GM10266 (cell line): ENCODE measurements around the gene RNPS1.

ENCODE experiments used
- DNase-seq: peaks from one replicate; pipeline ENCODE4 v3.0.0; 2012; ENCODE audit errors: extremely low spot score
- TF ChIP-seq, protein P1 (sequence below): IDR thresholded peaks from 2 replicates; pipeline ENCODE4 v1.5.1; 2012; ENCODE audit warnings: mild to moderate bottlenecking, low read depth; ENCODE audit not compliant: control insufficient read depth, insufficient read depth; ENCODE audit errors: missing control alignments

The RNPS1 gene

DNA sequence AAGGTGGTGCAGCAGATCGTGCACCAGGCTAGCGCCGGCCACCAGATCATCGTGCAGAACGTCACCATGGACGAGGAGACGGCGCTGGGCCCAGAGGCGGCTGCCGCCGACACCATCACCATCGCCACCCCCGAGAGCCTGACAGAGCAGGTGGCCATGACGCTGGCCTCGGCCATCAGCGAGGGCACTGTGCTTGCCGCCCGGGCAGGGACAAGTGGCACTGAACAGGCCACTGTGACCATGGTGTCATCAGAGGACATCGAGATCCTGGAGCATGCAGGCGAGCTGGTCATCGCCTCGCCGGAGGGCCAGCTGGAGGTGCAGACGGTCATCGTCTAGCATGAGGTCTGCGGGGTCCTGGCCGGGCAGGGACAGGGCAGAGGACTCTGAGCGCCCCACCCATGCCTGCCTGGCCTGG, 32.7 kb downstream of the RNPS1 start:
- TF ChIP-seq, protein P1, sequence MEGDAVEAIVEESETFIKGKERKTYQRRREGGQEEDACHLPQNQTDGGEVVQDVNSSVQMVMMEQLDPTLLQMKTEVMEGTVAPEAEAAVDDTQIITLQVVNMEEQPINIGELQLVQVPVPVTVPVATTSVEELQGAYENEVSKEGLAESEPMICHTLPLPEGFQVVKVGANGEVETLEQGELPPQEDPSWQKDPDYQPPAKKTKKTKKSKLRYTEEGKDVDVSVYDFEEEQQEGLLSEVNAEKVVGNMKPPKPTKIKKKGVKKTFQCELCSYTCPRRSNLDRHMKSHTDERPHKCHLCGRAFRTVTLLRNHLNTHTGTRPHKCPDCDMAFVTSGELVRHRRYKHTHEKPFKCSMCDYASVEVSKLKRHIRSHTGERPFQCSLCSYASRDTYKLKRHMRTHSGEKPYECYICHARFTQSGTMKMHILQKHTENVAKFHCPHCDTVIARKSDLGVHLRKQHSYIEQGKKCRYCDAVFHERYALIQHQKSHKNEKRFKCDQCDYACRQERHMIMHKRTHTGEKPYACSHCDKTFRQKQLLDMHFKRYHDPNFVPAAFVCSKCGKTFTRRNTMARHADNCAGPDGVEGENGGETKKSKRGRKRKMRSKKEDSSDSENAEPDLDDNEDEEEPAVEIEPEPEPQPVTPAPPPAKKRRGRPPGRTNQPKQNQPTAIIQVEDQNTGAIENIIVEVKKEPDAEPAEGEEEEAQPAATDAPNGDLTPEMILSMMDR = no peak
- DNase-seq = no peak

DNA sequence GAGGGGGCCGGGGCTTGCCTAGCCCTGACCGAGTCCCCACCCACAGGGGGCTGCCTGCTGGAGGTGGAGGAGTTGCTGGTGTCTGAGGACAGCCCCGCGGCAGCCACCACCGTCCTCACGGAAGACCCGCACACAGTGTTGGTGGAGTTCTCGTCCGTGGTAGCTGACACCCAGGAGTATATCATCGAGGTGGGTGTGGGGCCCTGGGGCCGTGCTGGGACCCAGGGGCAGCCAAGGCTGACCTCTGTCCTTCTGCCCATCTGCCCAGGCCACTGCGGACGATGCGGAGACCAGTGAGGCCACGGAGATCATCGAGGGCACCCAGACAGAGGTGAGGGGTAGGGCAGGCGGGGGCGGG, 33.1 kb downstream of the RNPS1 start:
- DNase-seq = no peak
- TF ChIP-seq, protein P1 = no peak

DNA sequence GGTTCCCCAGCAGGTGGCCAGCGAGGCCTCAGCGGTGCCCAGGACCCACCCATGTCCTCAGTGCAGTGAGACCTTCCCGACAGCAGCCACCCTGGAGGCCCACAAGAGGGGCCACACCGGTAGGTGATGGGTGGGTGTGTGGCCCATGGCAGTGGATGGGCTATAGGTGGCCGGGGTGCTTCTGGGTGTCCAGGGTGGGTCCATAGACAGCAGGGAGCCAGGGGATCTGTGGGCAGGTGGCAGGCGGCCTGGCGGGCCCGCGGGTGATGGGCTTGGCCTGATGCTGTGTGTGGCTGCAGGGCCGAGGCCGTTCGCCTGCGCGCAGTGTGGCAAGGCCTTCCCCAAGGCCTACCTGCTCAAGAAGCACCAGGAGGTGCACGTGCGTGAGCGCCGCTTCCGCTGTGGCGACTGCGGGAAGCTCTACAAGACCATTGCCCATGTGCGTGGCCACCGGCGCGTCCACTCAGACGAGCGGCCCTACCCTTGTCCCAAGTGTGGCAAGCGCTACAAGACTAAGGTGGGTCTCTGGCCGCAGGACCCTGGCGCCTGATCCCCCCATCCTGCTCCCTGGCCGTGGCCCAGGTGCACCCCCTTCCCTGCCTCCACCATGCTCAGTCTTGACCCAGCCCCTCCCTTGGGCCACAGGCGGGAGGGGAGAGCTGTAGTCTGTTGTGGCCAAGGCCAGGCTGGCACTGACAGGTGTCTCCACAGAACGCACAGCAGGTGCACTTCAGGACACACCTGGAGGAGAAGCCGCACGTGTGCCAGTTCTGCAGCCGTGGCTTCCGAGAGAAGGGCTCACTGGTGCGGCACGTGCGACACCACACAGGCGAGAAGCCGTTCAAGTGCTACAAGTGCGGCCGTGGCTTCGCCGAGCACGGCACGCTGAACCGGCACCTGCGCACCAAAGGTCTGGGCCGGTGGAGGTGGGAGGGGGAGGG, 33.8 kb downstream of the RNPS1 start:
- no peak for DNase-seq
- TF ChIP-seq, protein P1 = no peak

DNA sequence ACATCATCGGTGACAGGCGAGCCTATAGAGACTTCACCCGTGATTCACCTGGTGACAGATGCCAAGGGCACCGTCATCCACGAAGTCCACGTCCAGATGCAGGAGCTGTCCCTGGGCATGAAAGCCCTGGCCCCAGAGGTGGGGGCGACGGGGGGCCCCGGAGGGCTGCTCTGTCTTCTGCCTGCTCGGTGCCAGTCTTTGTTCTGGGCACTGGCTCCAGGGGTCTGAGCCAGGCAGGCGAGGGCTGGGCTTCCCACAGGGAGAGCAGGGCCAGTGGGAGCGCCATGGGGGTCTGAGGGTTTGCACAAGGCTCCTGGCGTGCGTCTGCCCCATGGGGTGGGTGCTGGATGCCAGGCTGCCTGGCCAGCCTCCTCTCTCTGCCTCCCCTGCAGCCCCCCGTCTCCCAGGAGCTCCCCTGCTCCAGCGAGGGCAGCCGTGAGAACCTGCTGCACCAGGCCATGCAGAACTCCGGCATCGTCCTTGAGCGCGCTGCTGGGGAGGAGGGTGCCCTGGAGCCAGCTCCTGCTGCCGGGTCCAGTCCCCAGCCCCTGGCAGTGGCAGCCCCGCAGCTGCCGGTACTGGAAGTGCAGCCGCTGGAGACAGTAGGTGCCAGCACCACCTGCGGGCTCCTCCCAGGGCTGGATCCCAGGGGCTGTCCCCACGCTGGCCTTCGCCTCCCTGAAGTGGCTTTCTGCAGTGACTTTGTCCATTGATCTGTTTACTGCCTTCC, 34.7 kb downstream of the RNPS1 start:
- TF ChIP-seq, protein P1 = no peak
- no peak for DNase-seq

DNA sequence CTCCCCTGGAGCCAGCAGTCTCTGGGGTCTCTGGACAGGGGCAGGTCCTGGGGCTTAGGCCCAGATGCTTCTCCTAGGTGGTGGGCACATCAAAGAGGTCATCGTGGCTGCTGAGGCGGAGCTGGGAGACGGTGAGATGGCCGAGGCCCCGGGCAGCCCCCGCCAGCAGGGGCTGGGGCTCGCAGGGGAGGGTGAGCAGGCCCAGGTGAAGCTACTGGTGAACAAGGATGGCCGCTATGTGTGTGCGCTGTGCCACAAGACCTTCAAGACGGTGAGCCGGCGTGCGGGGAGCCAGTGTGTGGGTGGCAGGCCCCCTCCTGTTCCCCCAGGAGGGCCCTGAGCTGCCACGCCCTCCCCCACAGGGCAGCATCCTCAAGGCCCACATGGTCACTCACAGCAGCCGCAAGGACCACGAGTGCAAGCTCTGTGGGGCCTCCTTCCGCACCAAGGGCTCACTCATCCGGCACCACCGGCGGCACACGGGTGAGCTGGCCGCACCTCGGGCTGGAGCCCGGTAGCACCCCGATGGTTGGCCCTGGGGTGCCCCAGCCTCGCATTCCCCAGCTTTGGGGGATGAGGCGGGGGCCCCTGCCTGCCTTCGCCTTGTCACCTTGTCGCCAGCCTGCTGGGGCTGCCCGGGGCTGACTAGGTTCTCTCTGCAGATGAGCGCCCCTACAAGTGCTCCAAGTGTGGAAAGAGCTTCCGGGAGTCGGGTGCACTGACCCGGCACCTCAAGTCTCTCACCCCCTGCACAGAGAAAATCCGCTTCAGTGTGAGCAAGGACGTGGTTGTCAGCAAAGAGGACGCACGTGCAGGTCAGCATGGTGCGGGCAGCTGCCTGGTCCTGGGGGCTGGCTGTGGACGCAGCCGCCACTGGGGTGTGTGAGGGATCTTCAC, 35.6 kb downstream of the RNPS1 start:
- TF ChIP-seq, protein P1 = no peak
- no peak for DNase-seq

DNA sequence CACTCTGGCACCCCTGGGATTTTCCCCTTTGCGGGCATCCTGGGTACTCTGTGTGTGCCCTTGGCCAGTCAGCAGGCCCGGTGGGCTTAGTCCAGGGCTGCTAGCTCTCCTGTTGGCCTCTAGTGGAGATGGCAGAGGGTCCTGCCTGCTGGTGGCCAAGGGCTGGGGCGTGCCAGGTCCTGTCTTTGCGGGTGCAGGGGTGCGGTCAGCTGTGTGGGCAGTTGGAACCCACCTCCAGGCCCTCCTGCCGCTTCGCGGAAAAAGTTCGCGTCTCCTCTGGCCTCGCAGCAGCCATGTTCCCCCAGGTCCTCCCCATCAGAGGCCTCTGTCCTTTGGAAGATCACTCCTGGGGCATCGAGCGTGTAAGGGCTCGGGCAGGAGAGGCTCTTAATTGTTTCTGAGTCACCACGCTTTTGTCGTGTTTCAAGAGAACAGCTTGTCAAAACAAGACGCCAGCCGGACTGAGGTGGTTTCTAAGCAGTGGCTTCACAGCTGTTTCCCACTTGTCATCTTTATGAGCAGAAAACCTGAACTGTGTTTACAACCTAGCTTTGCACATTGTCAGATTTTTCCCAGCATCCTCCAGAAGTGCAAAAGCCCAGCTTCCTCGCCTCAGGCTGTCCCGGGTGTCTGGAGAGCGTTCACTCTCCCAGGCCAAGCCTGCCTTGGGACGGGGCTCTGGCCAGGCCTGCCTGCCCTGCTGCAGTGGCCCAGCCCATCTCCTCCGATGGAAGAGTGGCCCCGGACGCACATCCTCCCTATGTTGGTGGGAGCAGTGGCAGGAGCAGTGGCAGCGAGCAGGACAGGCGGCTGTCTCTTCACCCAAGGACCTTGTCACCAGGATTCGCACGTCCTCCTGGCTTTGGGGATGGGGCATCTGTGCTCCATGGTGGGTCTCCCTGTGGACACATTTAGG, 36.7 kb downstream of the RNPS1 start:
- DNase-seq = no peak
- TF ChIP-seq, protein P1 = no peak
